ENCODE measurements around the gene FAM120B.

DNA sequence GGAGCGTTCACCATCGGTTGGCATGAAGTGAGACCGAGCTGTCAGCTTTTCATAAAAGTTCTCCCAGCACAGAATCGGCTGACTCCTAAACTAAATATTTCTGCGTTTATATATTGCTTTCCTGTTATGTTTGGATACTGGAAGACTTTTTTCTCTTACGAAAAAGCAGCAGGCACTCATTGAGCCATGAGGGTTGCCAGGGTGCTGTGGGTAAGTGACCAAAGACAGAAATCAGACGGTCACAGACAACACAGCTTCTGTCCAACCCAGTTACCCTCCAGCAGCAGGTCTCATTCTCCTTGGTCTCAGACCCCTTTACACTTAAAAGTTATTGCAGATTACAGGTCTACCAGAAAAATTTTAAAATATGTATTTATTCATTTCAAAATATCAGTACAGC, 113.7 kb downstream of the FAM120B start:
- TF ChIP-seq POLR2A (IDR thresholded peaks at IDR 0.05; ENCODE audit: low read depth, low read length) (no peak), BHLHE40 (IDR thresholded peaks at IDR 0.05; ENCODE audit: low read depth, low read length) (no peak), FOS (IDR thresholded peaks at IDR 0.05; ENCODE audit: low read depth, low read length) (no peak), MAZ (IDR thresholded peaks at IDR 0.05; ENCODE audit: borderline replicate concordance, low read depth, low read length) (no peak), RFX5 (IDR thresholded peaks at IDR 0.05; ENCODE audit: low read depth, low read length) (no peak)
- TF ChIP-seq, protein P1, sequence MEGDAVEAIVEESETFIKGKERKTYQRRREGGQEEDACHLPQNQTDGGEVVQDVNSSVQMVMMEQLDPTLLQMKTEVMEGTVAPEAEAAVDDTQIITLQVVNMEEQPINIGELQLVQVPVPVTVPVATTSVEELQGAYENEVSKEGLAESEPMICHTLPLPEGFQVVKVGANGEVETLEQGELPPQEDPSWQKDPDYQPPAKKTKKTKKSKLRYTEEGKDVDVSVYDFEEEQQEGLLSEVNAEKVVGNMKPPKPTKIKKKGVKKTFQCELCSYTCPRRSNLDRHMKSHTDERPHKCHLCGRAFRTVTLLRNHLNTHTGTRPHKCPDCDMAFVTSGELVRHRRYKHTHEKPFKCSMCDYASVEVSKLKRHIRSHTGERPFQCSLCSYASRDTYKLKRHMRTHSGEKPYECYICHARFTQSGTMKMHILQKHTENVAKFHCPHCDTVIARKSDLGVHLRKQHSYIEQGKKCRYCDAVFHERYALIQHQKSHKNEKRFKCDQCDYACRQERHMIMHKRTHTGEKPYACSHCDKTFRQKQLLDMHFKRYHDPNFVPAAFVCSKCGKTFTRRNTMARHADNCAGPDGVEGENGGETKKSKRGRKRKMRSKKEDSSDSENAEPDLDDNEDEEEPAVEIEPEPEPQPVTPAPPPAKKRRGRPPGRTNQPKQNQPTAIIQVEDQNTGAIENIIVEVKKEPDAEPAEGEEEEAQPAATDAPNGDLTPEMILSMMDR (conservative IDR thresholded peaks at IDR 0.05; ENCODE audit: low read depth, low read length): no peak
